ENCODE measurements around the gene HRAS.
A peak's percentile ranks its signal among the peaks of the same experiment; 100 is the strongest.
"Not testable (repeated sequence)": the region's sequence is repeated elsewhere in the genome, so short reads cannot be mapped to it uniquely, and the experiment has no call there.

HRAS gene

DNA sequence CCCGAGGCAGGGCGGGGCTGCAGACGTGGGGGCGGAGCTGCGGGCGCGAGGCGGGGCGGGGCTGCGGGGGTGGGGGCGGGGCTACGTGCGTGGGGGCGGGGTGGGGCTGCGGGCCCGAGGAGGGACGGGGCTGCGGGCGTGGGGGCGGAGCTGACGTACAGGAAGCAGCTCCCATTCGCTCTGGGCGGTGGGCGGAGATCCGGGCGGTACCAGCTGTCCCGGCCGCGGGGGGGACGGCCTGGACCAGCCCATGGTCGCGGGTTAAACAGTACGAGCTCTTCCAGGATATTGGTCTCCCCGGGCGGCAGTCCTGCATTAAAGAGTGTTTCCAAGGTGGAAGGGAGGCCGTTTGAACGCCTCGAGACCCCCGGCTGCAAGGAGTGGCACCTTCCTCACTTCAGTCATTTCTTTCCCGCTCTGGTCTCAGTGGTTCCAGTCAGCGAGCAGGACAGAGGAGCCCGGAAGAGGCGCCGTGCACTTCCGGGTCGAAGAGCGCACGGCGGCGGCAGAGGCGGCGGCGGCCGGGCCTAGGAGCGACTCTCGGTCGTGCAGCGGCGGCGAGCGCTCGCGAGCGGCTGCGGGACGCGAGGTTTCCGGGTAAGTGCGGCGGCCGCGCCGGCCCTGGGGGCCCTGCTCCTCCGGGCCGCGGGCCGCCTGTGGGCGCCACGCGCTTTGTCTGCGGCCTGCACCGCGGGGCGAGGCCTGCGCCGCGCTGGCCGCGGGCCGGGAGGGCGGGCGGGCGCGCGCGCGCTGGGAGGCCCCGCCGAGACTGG, 40.8 kb upstream of the HRAS start, which contains the start of gene PHRF1:
TSS of gene PHRF1 (plus strand) at position 475 of the 773 bp plus-strand sequence. CDS start 5,043 bp downstream, outside the sequence.
- DNase-seq (ENCODE audit: insufficient read length, low spot score) (peak; percentile 99), FAIRE-seq (peak; percentile 98)
- peak; percentile 85 for TF ChIP-seq PAX5 (IDR thresholded peaks at IDR 0.05; ENCODE audit: insufficient read depth, low read length, severe bottlenecking)
- no peak for TF ChIP-seq SPI1 (IDR thresholded peaks at IDR 0.05; ENCODE audit: low read depth, low read length)
- TF ChIP-seq POLR2A (IDR thresholded peaks at IDR 0.05; ENCODE audit: low read depth, low read length) = peak; percentile 83
- TF ChIP-seq POLR2AphosphoS5 (IDR thresholded peaks at IDR 0.05; ENCODE audit: low read depth, low read length) = peak; percentile 72
- TF ChIP-seq TAF1 (IDR thresholded peaks at IDR 0.05; ENCODE audit: low read depth, low read length) = peak; percentile 94
- no peak for TF ChIP-seq POU2F2 (IDR thresholded peaks at IDR 0.05; ENCODE audit: low read depth, low read length)

- TF ChIP-seq POLR2A (IDR thresholded peaks at IDR 0.05; ENCODE audit: low read depth, low read length) (no peak), POU2F2 (IDR thresholded peaks at IDR 0.05; ENCODE audit: low read depth, low read length) (no peak), POLR2AphosphoS5 (IDR thresholded peaks at IDR 0.05; ENCODE audit: low read depth, low read length) (no peak), PAX5 (IDR thresholded peaks at IDR 0.05; ENCODE audit: insufficient read depth, low read length, severe bottlenecking) (no peak), TAF1 (IDR thresholded peaks at IDR 0.05; ENCODE audit: low read depth, low read length) (no peak), SPI1 (IDR thresholded peaks at IDR 0.05; ENCODE audit: low read depth, low read length) (no peak)
- no peak for DNase-seq (ENCODE audit: insufficient read length, low spot score)
- FAIRE-seq = no peak
Measured at GRCh38 chr11:575313-575995, 40.1 kb upstream of the HRAS start.

- DNase-seq (ENCODE audit: insufficient read length, low spot score) (no peak), FAIRE-seq (peak; percentile 9)
- TF ChIP-seq SPI1 (IDR thresholded peaks at IDR 0.05; ENCODE audit: low read depth, low read length) = no peak
- no peak for TF ChIP-seq POU2F2 (IDR thresholded peaks at IDR 0.05; ENCODE audit: low read depth, low read length)
- no peak for TF ChIP-seq PAX5 (IDR thresholded peaks at IDR 0.05; ENCODE audit: insufficient read depth, low read length, severe bottlenecking)
- TF ChIP-seq POLR2A (IDR thresholded peaks at IDR 0.05; ENCODE audit: low read depth, low read length) = no peak
- no peak for TF ChIP-seq TAF1 (IDR thresholded peaks at IDR 0.05; ENCODE audit: low read depth, low read length)
- no peak for TF ChIP-seq POLR2AphosphoS5 (IDR thresholded peaks at IDR 0.05; ENCODE audit: low read depth, low read length)
Measured at GRCh38 chr11:574632-575312, 39.4 kb upstream of the HRAS start.

DNA sequence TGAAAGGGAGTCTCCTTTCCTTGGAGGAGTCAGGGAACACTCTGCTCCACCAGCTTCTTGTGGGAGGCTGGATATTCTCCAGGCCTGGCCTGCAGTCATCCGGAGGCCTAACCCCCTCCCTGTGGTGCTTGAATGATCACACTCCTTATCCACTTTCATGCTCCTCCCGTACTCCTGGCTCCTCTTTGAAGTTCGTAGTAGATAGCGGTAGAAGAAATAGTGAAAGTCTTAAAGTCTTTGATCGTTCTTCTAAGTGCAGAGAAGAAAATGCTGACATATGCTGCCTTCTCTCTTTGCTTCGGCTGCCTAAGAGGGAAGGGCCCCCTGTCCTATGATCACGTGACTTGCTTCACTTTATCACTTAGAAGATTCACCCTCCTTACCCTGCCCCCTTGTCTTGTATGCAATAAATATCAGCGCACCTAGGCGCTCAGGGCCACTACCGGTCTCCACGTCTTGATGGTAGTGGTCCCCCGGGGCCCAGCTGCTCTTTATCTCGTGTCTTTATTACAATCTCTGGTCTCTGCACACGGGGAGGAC, 38.7 kb upstream of the HRAS start:
- not testable (repeated sequence) for FAIRE-seq; DNase-seq (ENCODE audit: insufficient read length, low spot score)

- DNase-seq (ENCODE audit: insufficient read length, low spot score) = no peak
- no peak for FAIRE-seq
- TF ChIP-seq PAX5 (IDR thresholded peaks at IDR 0.05; ENCODE audit: insufficient read depth, low read length, severe bottlenecking) (no peak), TAF1 (IDR thresholded peaks at IDR 0.05; ENCODE audit: low read depth, low read length) (no peak), POU2F2 (IDR thresholded peaks at IDR 0.05; ENCODE audit: low read depth, low read length) (no peak), POLR2A (IDR thresholded peaks at IDR 0.05; ENCODE audit: low read depth, low read length) (no peak), POLR2AphosphoS5 (IDR thresholded peaks at IDR 0.05; ENCODE audit: low read depth, low read length) (no peak), SPI1 (IDR thresholded peaks at IDR 0.05; ENCODE audit: low read depth, low read length) (no peak)
Measured at GRCh38 chr11:573146-573759, 37.9 kb upstream of the HRAS start.

DNA sequence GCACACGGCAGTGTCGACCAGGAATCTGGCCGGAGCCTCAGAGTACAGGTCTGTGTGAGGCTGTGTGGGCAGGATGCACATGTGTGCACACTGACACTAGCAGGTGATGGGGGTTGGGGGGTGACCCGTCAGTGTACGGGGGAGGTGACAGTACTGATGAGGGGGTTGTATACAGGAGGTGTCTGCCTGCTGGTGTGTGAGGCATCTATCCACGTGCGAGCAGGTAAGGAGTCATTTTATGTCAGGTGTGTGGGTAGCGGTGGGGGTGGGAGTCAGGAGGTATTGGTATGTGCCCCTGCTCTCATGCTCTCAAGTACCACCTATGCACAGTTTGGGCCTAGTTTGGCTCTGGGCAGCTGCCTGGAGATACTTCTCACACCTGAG, 36.4 kb upstream of the HRAS start:
- DNase-seq (ENCODE audit: insufficient read length, low spot score) = no peak
- FAIRE-seq = no peak
- TF ChIP-seq POU2F2 (IDR thresholded peaks at IDR 0.05; ENCODE audit: low read depth, low read length) = no peak
- no peak for TF ChIP-seq POLR2AphosphoS5 (IDR thresholded peaks at IDR 0.05; ENCODE audit: low read depth, low read length)
- no peak for TF ChIP-seq SPI1 (IDR thresholded peaks at IDR 0.05; ENCODE audit: low read depth, low read length)
- no peak for TF ChIP-seq POLR2A (IDR thresholded peaks at IDR 0.05; ENCODE audit: low read depth, low read length)
- no peak for TF ChIP-seq PAX5 (IDR thresholded peaks at IDR 0.05; ENCODE audit: insufficient read depth, low read length, severe bottlenecking)
- no peak for TF ChIP-seq TAF1 (IDR thresholded peaks at IDR 0.05; ENCODE audit: low read depth, low read length)

DNA sequence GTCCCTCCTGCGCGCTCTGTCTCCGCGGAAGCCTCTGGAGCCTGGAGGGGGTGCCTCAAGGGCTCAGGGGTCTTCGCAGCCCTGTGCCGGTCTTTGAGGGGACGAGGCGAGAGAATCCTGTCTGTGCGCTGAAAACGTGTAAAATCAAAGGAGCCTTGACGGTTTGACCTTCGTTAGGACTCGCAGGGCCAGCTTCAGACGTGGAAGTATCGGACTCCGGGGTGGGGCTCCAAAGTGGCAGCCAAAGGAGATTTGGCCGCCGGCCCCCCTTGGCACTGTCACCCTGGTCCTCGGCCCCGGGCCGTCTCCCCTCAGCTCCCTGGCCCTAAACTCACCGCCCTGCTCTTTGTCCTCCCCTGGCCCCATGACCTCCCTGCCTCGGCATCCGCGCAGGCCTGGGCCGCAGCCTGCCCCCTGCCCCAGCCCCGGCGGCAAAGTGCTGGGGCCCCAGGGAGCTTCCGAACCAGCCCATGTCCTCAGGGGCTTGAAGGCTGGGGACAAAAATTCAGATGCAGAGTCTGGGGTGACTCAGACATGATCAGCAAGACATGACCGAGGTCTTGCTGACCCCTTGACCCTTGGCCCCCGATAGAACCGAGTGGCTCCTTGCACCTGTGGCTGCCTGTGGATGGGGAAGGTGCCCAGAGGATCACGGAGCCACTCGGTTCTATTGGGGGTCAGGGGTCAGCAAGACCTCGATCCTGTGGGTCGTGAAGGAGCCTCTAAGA, 33.9 kb upstream of the HRAS start:
- peak; percentile 26 for FAIRE-seq
- no peak for DNase-seq (ENCODE audit: insufficient read length, low spot score)

DNA sequence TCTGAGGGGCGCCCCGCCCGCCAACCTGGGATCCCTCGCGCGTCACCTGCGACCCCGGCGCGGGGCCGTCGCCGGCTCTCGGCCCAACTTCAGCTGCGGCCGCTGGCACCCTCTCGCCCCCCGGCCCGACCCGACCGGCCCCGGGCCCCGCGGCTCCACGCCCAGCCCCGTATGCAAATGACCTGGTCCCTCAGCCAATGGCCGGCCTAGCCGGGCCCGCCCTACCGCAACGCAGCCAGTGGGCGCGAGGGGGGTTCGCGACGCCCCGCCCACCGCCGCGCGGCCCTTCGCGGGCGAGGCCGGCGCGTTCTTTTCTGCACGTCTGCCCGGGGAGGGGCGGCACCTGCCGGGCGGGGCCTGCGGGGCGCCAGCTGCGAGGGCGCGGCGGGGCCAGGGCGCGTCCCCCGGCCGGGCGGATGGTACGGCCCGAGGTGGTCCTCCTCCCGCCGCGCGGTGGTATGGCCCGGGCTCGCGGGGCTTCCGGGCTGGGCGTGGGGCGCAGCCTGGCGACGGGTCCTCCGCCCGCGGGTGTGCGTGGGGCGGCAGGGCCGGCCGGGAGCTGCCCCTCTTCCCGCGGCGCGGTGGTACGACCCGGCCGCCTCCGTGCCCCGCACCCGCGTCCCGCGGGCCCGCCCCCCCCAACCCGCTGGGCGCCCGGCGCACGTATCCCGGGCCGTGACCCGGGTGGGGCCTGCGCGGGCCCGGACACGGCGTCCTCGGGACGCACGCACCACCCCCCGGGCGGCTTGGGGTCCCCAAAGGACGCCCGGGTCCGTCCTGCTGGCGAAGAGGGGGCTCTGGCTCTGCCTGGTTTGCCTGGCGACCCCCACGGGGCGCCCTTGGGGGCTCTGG, 33.2 kb upstream of the HRAS start:
- FAIRE-seq (peak; percentile 100), DNase-seq (ENCODE audit: insufficient read length, low spot score) (peak; percentile 100)
- TF ChIP-seq POU2F2 (IDR thresholded peaks at IDR 0.05; ENCODE audit: low read depth, low read length) (peak; percentile 94), TAF1 (IDR thresholded peaks at IDR 0.05; ENCODE audit: low read depth, low read length) (no peak)

More for the DNA sequence above, 33.9 kb upstream of the HRAS start:
- TF ChIP-seq SPI1 (IDR thresholded peaks at IDR 0.05; ENCODE audit: low read depth, low read length) (no peak), TAF1 (IDR thresholded peaks at IDR 0.05; ENCODE audit: low read depth, low read length) (no peak)
